NCI-H510A treated with DMSO at 0.1 percent for 48 hours (cell line): ENCODE results near the gene WAPL.

Experiments
- DNase-seq: peaks from one replicate; lab custom pipeline; 2025; lab: John Stamatoyannopoulos, UW

Gene WAPL

GRCh38 chr10:86411852-86412560 is 109.6 kb downstream of the WAPL start:
- DNase-seq, result no peak

- DNase-seq, result no peak
Measured at GRCh38 chr10:86411281-86411841, 110.2 kb downstream of the WAPL start.

- DNase-seq, result no peak
Measured at GRCh38 chr10:86410542-86411124, 111.0 kb downstream of the WAPL start.

GRCh38 chr10:86409183-86409582 is 112.4 kb downstream of the WAPL start:
- no peak for DNase-seq

DNA sequence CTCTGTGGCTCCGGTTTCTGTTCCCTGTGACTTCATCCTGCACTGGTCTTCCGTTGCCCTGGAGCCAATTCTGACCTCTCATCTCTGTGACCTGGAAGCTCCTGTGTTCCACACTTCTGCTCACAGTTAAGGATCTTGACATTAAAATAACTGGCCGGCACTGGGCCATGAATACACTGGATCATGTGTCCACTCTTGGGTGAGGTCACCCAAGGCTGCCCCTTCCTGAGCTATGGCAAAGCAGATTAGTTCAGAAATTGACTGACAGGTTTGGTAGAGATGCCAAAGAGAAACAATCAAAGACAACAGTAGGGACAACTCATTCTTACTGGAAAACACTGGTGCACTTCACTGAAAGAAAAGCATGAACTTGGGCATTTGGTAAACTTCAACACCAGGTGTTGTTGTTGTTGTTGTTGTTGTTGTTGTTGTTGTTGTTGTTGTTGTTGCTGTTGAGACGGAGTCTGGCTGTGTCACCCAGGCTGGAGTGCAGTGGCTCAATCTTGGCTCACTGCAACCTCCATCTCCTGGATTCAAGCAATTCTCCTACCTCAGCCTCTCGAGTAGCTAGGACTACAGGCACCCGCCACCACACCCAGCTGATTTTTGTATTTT is 118.3 kb downstream of the WAPL start:
- DNase-seq, result no peak

GRCh38 chr10:86402283-86402941 is 119.2 kb downstream of the WAPL start:
- DNase-seq, result no peak

DNA sequence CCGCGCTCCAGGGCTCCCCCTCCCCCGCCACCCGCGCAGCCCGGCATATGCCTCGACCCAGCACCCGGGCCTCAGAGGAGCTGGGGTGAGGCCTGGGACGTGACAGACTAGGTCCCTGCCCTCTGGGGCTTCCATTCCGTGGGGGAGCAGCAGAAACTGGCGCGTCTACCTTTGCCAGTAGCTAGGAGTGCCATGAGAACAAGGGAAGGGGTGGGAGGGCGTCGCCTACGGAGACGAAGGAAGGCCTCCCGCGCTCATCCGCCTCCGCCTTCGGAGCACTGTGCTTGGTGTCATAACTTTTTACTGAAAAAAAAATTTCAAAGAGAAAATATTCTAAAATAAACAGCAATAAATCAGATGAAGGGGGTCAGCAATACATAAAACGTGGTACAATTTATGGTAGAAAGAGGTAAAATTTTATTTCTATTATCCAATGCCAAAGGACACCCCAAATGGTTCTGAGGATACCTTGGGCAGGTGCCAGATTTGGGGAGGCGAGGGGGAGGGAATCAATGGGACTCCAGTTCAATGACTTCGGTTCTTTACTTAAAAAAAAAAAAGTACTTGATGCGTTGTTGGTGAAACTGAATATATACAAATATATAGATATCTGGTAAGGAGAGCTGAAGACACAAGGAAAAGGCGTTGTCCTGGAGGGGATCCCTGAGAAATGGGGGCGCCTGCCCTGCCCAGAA is 119.9 kb downstream of the WAPL start:
- no peak for DNase-seq

DNA sequence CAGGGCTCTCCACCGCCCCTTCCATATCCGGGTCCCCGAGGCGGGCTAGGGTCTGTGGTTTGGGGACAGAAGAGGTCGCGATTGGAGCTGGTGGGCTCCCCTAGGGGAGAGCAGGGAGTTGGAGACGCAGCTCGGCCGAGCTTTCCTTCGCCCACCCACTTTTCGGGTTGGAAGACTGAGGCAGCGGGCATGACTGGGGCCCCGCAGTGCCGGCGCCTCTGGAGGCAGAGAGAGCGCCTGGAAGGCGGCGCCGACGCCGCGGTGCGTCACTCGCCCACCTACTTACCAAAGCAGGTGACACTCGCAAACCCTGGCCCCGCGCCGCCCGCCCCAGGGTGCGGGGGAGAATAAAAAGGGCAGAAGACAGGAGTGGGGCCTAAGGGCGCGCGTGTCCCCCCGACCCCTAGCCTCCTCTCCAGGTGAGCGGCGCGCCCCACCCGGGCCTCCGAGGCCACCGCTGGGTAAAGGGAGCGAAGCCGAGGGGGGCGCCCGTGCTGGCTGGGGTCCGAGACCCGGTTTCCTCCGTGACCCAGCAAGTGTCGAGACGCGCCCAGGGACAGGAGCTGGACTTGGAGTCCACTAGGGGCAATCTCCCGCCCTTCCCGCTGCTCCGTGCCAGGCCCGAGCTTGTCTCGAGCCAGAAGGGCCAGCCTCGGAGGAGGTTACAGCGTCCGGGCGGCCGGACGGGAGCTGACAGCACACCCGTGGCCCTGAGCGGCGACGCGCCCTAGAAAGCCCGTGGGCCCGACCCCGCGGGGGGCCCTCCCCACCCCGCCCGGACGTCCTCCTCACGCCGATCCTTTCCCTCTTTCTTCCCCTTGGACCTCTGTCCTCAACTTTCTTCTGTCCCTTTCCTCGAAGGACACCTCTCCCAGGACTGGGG is 120.6 kb downstream of the WAPL start:
- DNase-seq, result peak; percentile 14

- DNase-seq, result peak; percentile 97
Measured at GRCh38 chr10:86399879-86400704, 121.5 kb downstream of the WAPL start.

DNA sequence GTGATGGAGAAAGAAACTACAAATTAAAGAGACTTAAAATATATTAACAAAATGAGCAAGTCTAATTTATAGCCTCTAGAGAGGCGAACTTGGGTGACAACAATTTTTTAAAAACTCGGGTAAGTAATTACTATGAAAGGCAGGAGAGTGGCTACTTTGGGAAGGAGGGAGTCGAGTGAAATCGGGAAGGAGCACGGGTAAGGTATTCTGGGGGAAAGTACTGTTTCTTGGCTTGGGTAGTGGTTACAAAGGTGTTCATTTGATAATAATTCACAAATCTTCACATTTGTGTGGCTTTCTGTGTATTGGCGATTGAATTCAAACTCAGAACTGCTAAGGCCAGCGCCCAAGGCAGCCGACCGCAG is 122.1 kb downstream of the WAPL start:
- DNase-seq, result no peak

DNA sequence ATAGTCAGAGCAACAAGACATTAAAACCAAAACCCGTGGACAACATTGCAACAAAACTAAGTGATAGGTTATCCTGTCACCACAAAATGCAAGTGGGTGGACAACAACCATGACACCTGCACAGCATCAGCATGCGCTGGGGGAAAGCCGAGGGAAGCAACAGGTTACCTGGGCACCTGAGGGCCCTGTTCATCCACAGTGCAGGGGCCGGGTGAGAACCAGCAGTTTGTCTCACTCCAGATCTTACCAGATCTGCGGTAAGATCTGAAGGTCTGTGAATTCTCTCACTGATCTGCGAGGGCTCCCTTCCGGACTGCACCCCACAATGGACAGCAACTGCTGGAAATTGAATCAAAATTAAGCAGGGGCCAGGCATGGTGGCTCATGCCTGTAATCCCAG is 124.5 kb downstream of the WAPL start:
- DNase-seq, result no peak

GRCh38 chr10:86393862-86394455 is 127.6 kb downstream of the WAPL start:
- DNase-seq, result no peak

DNA sequence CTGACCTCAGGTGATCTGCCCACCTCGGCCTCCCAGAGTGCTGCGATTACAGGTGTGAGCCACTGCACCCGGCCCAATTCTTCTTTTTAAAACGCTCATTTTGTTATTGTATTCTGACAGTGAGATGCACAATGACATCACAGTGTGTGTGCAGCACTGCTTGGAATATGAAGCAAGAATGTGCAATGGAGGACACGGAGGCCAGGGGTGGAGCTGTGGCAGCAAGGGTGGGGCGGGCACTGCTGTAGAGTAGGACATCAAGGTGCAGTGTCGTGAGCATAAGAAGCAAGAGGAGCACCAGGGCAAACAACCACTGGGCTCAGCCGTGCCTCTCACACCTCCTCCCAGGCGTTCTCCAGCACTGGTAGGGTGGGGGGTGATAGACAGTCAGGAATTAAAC is 128.2 kb downstream of the WAPL start:
- DNase-seq, result peak; percentile 11

- no peak for DNase-seq
Measured at GRCh38 chr10:86392723-86393094, 128.9 kb downstream of the WAPL start.

- no peak for DNase-seq
Measured at GRCh38 chr10:86391986-86392722, 129.4 kb downstream of the WAPL start.

- DNase-seq, result no peak
Measured at GRCh38 chr10:86391236-86391840, 130.3 kb downstream of the WAPL start.

DNA sequence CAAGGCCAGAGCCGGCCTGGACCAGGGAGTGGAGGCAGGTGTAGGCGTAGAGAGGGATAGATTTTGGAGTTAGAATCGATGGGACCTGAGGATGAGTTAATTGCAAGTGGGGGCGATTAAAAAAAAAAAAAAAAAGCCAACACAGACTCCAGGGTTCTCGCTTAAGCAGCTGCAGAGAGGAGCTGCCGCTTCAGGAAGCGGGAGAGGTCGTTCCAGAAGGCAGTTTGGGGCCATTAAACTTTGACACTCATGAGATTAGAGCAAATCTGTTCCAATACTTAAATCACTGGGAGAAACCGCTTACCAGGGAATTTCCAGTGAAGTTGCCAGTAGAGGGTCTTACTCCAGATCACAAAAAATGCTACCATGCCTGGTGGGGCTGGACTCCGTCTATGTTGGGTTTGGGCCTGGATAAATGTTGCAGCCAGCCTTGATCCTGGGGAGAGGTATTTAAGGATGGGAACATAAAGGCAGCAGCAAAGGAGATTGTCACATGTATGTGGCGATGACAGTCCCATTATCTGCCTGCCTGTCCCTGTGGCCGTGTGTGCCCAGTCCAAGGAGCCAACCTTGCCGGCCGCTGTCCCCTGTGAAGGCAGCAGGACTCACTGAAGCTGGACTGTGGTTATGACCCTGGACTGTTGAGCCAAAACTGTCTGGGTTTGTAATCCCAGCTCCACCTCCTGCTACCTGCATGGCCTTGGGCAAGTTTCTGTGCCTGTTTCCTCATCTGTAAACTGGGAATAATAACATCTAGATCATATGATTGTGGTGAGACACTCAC is 131.1 kb downstream of the WAPL start:
- no peak for DNase-seq
